CD4-positive, alpha-beta T cell treated with Interleukin-21 for 1 hour (primary cell): ENCODE measurements around the gene AATK.
"Not testable (repeated sequence)": the region's sequence is repeated elsewhere in the genome, so short reads cannot be mapped to it uniquely, and the experiment has no call there.

Experiments
- DNase-seq: peaks from one replicate; pipeline ENCODE4 v3.0.0-alpha.2; 2020

AATK gene

DNA sequence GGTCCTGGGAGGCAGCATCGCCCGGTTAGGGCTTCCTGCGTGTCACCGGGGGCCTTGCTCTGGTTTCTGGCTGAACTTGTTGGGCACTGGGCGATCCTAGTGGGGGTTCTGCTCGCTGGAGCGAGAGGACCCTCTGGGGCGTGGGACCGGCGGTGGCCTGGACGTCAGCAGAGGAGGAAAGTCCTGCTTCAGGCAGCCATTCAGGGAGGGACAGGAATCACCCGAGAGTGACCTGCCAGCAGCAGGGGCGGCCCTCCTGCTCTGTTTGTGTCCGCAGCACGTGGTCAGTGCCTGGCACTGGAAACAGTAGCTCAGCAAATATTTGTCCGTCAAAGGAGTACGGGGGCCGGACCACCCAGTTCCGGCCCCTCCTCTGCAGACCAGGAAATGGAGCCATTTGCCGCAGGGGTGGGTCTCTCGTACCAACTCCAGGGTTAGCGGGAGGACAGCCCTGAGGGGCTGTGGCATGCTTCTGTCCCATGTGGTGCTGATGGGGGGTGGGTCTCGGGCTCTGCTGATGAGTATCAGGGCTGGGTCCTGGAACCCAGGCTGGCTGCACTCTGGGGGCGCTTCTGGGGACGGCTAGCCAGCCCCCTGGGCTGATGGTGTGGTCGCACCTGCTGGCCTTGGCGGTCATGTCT, 82.8 kb downstream of the AATK start:
- DNase-seq: no peak

GRCh38 chr17:81082177-81083073, 83.6 kb downstream of the AATK start:
- DNase-seq: no peak

DNA sequence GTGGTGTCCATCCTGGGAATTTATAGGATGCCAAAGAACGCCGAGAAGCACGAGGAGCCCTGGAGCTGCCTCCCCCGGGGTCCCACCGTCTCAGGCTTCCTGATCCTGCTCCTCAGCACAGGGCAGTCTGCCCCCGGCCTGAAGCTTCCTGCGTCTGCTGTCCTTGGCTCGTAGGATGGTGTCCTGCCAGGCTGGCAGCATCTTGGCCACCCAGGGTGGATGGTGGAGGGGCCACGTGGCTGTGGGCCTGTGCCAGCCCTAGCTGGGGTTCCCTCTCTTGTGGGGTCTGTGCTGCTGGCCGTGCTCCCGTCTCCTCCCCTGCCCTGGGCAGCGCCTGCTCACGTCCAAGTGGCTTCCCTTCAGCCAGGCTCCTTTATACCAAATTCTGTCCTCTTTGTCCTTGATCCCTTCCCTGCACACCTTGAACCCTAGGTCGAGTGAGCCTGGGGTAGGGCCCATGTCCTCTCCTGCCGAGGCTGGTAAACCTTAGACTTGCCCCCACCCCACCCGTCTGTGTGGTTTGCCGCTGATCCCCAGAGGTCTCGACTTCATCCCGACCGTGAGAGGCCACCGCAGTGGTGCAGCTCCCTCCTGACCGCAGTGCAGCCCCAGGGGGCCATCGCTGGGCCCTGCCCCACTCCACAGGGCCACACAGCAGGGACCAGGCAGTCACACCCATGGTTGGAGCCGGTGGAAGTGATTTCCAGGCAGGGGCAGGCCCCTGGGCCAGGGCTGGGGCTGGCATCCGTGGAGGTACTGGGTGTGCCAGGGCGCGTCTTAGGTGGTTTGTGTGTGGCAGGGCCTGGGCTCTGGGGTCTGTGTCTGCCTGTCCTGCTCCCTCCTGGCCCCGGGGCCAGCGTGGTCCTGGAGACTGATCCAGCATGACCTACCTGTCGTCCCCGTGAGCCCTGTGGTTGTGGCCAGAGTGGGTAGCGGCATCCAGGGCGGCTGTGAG, 84.5 kb downstream of the AATK start:
- no peak for DNase-seq

- no peak for DNase-seq
Observed at GRCh38 chr17:81080019-81080418, 86.0 kb downstream of the AATK start.

- not testable (repeated sequence) for DNase-seq
Observed at GRCh38 chr17:81078026-81078913, 87.8 kb downstream of the AATK start.

- no peak for DNase-seq
Observed at GRCh38 chr17:81076141-81076679, 89.8 kb downstream of the AATK start.

- DNase-seq: no peak
Observed at GRCh38 chr17:81075307-81075706, 90.7 kb downstream of the AATK start.

DNA sequence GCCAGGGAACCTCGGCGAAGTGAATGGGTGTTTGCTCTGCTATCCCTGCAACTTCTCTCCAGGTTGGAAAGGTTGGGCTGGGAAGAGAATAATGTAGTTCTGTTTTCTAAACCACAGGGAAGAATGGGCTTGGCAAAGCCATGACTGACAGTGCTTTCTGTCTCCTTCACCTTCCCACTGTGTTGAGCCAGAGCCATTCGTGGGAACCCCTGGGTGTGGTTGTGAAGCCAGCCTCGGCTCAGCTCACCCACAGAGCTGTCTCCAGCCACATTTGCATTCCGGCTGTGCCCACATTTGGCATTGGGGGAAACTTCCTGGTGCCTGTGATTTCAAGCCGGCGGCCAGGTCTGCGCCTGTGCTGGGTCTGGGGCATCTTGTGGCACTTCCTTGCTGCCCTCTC, 91.1 kb downstream of the AATK start:
- no peak for DNase-seq

- DNase-seq: no peak
Observed at GRCh38 chr17:81073967-81074839, 91.8 kb downstream of the AATK start.

- no peak for DNase-seq
Observed at GRCh38 chr17:81071761-81072741, 94.0 kb downstream of the AATK start.

GRCh38 chr17:81070541-81071246, 95.3 kb downstream of the AATK start:
- DNase-seq: no peak

- DNase-seq: no peak
Observed at GRCh38 chr17:81069135-81069645, 96.8 kb downstream of the AATK start.

DNA sequence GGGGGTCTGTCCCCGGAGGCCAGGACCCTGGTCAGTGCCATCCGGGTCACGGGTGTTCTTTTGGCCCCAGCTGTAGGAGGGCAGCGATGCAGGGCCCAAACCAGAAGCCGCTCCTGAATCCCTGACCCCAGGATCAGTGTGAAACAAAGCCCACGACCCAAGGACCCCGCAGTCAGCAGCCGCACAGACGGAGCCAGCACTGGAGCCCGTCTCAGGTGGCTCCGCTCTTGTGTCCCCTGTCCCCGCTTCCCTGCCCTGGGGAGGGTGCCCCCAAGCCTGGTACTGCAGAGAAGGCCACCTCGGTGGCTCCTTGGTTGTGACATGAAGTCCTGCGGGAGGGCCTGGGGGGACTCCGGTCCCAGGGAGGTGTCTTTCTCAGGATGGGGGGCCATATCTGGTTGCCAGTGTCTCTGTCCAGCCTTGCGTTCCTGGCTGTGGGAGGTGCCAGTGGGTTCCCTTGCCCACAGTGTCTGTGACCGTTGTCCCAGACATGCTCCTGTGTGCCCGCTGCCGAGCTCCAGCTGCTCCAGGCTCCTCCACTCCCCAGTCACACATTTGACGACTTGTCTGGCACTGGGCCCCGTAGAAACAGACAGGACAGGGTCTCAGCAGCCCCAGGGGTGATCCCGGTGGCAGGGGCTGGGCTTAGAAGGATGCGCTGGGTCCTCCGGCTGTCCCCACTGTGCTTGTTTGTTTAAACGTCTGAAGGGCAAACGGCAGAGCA, 97.4 kb downstream of the AATK start:
- no peak for DNase-seq

- DNase-seq: no peak
Observed at GRCh38 chr17:81067391-81067811, 98.6 kb downstream of the AATK start.
